Stimulated activated CD8-positive, alpha-beta memory T cell treated with anti-CD3 and anti-CD28 coated beads, Interleukin-7, amount 100 ng/mL, for 24 hours (primary cell): ENCODE measurements around the gene SRP19.
"Not testable (repeated sequence)": the region's sequence is repeated elsewhere in the genome, so short reads cannot be mapped to it uniquely, and the experiment has no call there.

Experiments used
- DNase-seq: peaks from one replicate; pipeline ENCODE4 v3.0.0-alpha.2; 2020; ENCODE audit warnings: low read depth

SRP19 gene

GRCh38 chr5:112860929-112861637 is at the start of gene SRP19:
Gene SRP19, plus strand, starts transcription at chr5:112861287. Its CDS starts 90 bp downstream, at chr5:112861377.
- DNase-seq: peak; percentile 87

GRCh38 chr5:112812549-112812948 is 48.5 kb upstream of the SRP19 start:
- no peak for DNase-seq

- no peak for DNase-seq
Observed at GRCh38 chr5:112820246-112820645, 40.8 kb upstream of the SRP19 start.

GRCh38 chr5:112822456-112822855 is 38.6 kb upstream of the SRP19 start:
- DNase-seq: no peak

- DNase-seq: no peak
Observed at GRCh38 chr5:112823181-112823580, 37.9 kb upstream of the SRP19 start.

- no peak for DNase-seq
Observed at GRCh38 chr5:112823656-112824055, 37.4 kb upstream of the SRP19 start.

- no peak for DNase-seq
Observed at GRCh38 chr5:112824197-112824596, 36.9 kb upstream of the SRP19 start.

- DNase-seq: no peak
Observed at GRCh38 chr5:112830378-112830777, 30.7 kb upstream of the SRP19 start.

GRCh38 chr5:112833971-112834370 is 27.1 kb upstream of the SRP19 start:
- DNase-seq: no peak

GRCh38 chr5:112844489-112844888 is 16.6 kb upstream of the SRP19 start:
- DNase-seq: no peak

GRCh38 chr5:112846556-112846955 is 14.5 kb upstream of the SRP19 start:
- DNase-seq: no peak

- DNase-seq: no peak
Observed at GRCh38 chr5:112847306-112847705, 13.8 kb upstream of the SRP19 start.

- no peak for DNase-seq
Observed at GRCh38 chr5:112848116-112848811, 12.8 kb upstream of the SRP19 start.

GRCh38 chr5:112849912-112850311 is 11.2 kb upstream of the SRP19 start:
- DNase-seq: no peak

- DNase-seq: no peak
Observed at GRCh38 chr5:112854651-112855050, 6.4 kb upstream of the SRP19 start.

- no peak for DNase-seq
Observed at GRCh38 chr5:112857866-112858265, 3.2 kb upstream of the SRP19 start.

- DNase-seq: not testable (repeated sequence)
Observed at GRCh38 chr5:112860571-112860928, 537 bp upstream of the SRP19 start.

- no peak for DNase-seq
Observed at GRCh38 chr5:112861638-112861985, 525 bp downstream of the SRP19 start.

GRCh38 chr5:112862085-112862484 is 998 bp downstream of the SRP19 start:
- DNase-seq: no peak

- no peak for DNase-seq
Observed at GRCh38 chr5:112863549-112863948, 2.5 kb downstream of the SRP19 start.

GRCh38 chr5:112865128-112865527 is 4.0 kb downstream of the SRP19 start:
- DNase-seq: no peak

GRCh38 chr5:112866739-112867138 is 5.7 kb downstream of the SRP19 start:
- no peak for DNase-seq

GRCh38 chr5:112867411-112867810 is 6.3 kb downstream of the SRP19 start:
- DNase-seq: no peak

GRCh38 chr5:112869948-112870347 is 8.9 kb downstream of the SRP19 start:
- no peak for DNase-seq
